ENCODE results near the gene KIF27. TPM values are rescaled to one million over a fixed set of nuclear protein-coding genes. Genes with fewer than 3 reads are reported as not detected.
"Not testable (repeated sequence)": the region's sequence is repeated elsewhere in the genome, so short reads cannot be mapped to it uniquely, and the experiment has no call there.

The KIF27 gene
- total and polyA plus RNA-seq, 9 donors = 5.5 to 8.3 (median 6.6) TPM

DNA sequence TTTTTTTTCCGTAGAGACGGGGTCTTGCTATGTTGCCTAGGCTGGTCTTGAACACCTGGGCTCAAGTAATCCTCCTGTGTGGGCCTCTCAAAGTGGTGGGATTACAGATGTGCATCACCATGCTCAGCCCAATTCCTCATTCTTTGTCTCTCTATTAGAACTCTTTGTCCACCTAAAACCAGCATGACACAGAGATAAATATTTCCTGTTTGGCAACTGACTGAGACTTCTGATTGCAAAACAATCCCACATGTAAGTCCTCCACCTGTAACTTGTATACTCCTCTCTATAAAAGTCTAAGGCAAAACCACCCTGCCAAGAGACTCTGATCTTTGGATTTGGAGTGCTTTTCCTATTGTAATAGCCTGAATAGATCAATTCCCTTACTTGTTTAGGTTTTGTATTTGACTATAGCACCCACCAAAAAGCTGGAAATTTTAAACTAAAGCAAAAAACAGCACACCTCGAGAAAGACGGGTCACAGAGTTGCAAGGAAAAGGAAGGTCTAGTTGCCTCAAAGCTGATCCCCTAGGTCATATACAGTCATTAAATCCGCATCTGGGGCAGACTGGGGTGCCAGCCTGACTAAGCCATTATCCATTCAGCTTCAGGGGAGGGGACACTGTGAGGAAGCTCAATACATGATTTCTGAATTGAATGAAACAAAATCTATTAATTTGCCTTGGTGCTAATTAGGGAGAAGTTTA, 13.5 kb upstream of the KIF27 start:
- Histone ChIP-seq H3K27ac (ENCODE audit: low read length) (no peak overlapping the region), H3K4me1 (ENCODE audit: control insufficient read depth, insufficient read depth, low read length) (peaks cover 2% of the 10 kb centered on the region), H3K4me3 (ENCODE audit: low read length) (no peak overlapping the region), H3K36me3 (ENCODE audit: control insufficient read depth, insufficient read depth, low read length) (peaks cover 5% of the 10 kb centered on the region), H3K27me3 (ENCODE audit: control insufficient read depth, insufficient read depth, low read length) (no peaks in the 10 kb centered on the region), H3K9me3 (replicated peaks; ENCODE audit: control insufficient read depth, low read depth, low read length) (no peaks in the 10 kb centered on the region)
- WGBS (ENCODE audit: insufficient coverage) = no CpG with 5 or more reads among the region's 5 CpGs
- no peak for DNase-seq

GRCh38 chr9:83933790-83934189, 12.6 kb upstream of the KIF27 start:
- Histone ChIP-seq H3K27ac (ENCODE audit: low read length) (no peak overlapping the region), H3K9me3 (replicated peaks; ENCODE audit: control insufficient read depth, low read depth, low read length) (no peaks in the 10 kb centered on the region), H3K36me3 (ENCODE audit: control insufficient read depth, insufficient read depth, low read length) (peaks cover 2% of the 10 kb centered on the region), H3K4me1 (ENCODE audit: control insufficient read depth, insufficient read depth, low read length) (peaks cover 2% of the 10 kb centered on the region), H3K4me3 (ENCODE audit: low read length) (no peak overlapping the region), H3K27me3 (ENCODE audit: control insufficient read depth, insufficient read depth, low read length) (no peaks in the 10 kb centered on the region)
- no peak for DNase-seq
- no CpG with 5 or more reads among the region's 3 CpGs for WGBS (ENCODE audit: insufficient coverage)

- Histone ChIP-seq H3K4me3 (ENCODE audit: low read length) (no peak overlapping the region), H3K27me3 (ENCODE audit: control insufficient read depth, insufficient read depth, low read length) (no peaks in the 10 kb centered on the region), H3K4me1 (ENCODE audit: control insufficient read depth, insufficient read depth, low read length) (peaks cover 2% of the 10 kb centered on the region), H3K27ac (ENCODE audit: low read length) (no peak overlapping the region), H3K9me3 (replicated peaks; ENCODE audit: control insufficient read depth, low read depth, low read length) (no peaks in the 10 kb centered on the region), H3K36me3 (ENCODE audit: control insufficient read depth, insufficient read depth, low read length) (no peaks in the 10 kb centered on the region)
- DNase-seq = no peak
- no CpG with 5 or more reads among the region's 5 CpGs for WGBS (ENCODE audit: insufficient coverage)
Observed at GRCh38 chr9:83932851-83933250, 11.6 kb upstream of the KIF27 start.

DNA sequence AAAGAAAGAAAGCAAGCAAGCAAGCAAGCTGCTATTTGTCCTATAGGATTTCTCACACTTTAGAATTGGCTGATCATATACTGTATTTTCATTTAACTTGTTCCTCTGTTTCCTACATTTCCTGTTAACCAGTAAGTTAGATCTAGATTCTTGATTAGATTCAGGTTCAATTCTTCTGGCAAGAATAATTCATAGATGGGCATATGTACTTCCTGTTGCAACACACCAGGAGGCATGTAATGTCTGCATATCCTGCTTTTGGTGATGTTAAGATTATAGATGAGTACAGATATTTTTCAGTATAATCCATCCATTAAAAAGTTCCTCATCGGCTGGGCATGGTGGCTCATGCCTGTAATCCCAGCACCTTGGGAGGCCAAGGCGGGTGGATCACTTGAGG, 10.8 kb upstream of the KIF27 start:
- Histone ChIP-seq H3K4me3 (ENCODE audit: low read length) (no peak overlapping the region), H3K27me3 (ENCODE audit: control insufficient read depth, insufficient read depth, low read length) (no peaks in the 10 kb centered on the region), H3K9me3 (replicated peaks; ENCODE audit: control insufficient read depth, low read depth, low read length) (no peaks in the 10 kb centered on the region), H3K27ac (ENCODE audit: low read length) (no peak overlapping the region), H3K36me3 (ENCODE audit: control insufficient read depth, insufficient read depth, low read length) (no peaks in the 10 kb centered on the region), H3K4me1 (ENCODE audit: control insufficient read depth, insufficient read depth, low read length) (peaks cover 2% of the 10 kb centered on the region)
- WGBS (ENCODE audit: insufficient coverage) = no CpG with 5 or more reads among the region's 2 CpGs
- DNase-seq = no peak

DNA sequence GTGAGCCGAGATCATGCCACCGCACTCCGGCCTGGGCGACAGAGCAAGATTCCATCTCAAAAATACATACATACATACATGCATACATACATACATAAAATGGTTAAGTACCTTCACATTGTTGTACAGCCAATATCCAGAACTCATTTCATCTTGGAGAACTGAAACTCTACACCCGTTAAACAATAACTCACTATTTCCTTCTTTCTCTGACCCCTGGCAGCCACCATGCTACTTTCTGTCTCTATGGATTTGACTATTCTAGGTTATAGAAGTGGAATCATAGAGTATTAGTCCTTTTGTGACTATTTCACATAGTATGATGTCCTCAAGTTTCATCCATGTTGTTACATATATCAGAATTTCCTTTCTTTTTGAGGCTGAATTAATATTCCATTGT, 9.6 kb upstream of the KIF27 start:
- Histone ChIP-seq H3K4me1 (ENCODE audit: control insufficient read depth, insufficient read depth, low read length) (peaks cover 2% of the 10 kb centered on the region), H3K27ac (ENCODE audit: low read length) (no peak overlapping the region), H3K9me3 (replicated peaks; ENCODE audit: control insufficient read depth, low read depth, low read length) (no peaks in the 10 kb centered on the region), H3K27me3 (ENCODE audit: control insufficient read depth, insufficient read depth, low read length) (no peaks in the 10 kb centered on the region), H3K4me3 (ENCODE audit: low read length) (no peak overlapping the region), H3K36me3 (ENCODE audit: control insufficient read depth, insufficient read depth, low read length) (no peaks in the 10 kb centered on the region)
- 64% methylated on average over 4 of the region's 5 CpGs for WGBS (ENCODE audit: insufficient coverage)
- no peak for DNase-seq

- no CpG with 5 or more reads among the region's 1 CpG for WGBS (ENCODE audit: insufficient coverage)
- Histone ChIP-seq H3K4me3 (ENCODE audit: low read length) (no peak overlapping the region), H3K9me3 (replicated peaks; ENCODE audit: control insufficient read depth, low read depth, low read length) (no peaks in the 10 kb centered on the region), H3K27ac (ENCODE audit: low read length) (no peak overlapping the region), H3K36me3 (ENCODE audit: control insufficient read depth, insufficient read depth, low read length) (no peaks in the 10 kb centered on the region), H3K4me1 (ENCODE audit: control insufficient read depth, insufficient read depth, low read length) (no peaks in the 10 kb centered on the region), H3K27me3 (ENCODE audit: control insufficient read depth, insufficient read depth, low read length) (no peaks in the 10 kb centered on the region)
- DNase-seq = no peak
Observed at GRCh38 chr9:83927591-83927990, 6.4 kb upstream of the KIF27 start.

- Histone ChIP-seq H3K36me3 (ENCODE audit: control insufficient read depth, insufficient read depth, low read length) (no peaks in the 10 kb centered on the region), H3K27me3 (ENCODE audit: control insufficient read depth, insufficient read depth, low read length) (no peaks in the 10 kb centered on the region), H3K4me3 (ENCODE audit: low read length) (peak overlapping the region; percentile 71), H3K4me1 (ENCODE audit: control insufficient read depth, insufficient read depth, low read length) (peaks cover 5% of the 10 kb centered on the region), H3K9me3 (replicated peaks; ENCODE audit: control insufficient read depth, low read depth, low read length) (no peaks in the 10 kb centered on the region), H3K27ac (ENCODE audit: low read length) (peak overlapping the region; percentile 93)
- peak; percentile 76 for DNase-seq
- WGBS (ENCODE audit: insufficient coverage) = 1% methylated on average over 14 of the region's 16 CpGs
Observed at GRCh38 chr9:83920469-83920926, 734 bp downstream of the KIF27 start.

GRCh38 chr9:83919111-83919510, 2.1 kb downstream of the KIF27 start:
- H3K4me3 ChIP-seq (ENCODE audit: low read length) = no peak overlapping the region
- no peaks in the 10 kb centered on the region for H3K27me3 ChIP-seq (ENCODE audit: control insufficient read depth, insufficient read depth, low read length)
- no peak for DNase-seq
- peaks cover 5% of the 10 kb centered on the region for H3K4me1 ChIP-seq (ENCODE audit: control insufficient read depth, insufficient read depth, low read length)
- no peaks in the 10 kb centered on the region for H3K36me3 ChIP-seq (ENCODE audit: control insufficient read depth, insufficient read depth, low read length)
- H3K9me3 ChIP-seq (replicated peaks; ENCODE audit: control insufficient read depth, low read depth, low read length) = no peaks in the 10 kb centered on the region
- no peak overlapping the region for H3K27ac ChIP-seq (ENCODE audit: low read length)
- no CpG with 5 or more reads among the region's 1 CpG for WGBS (ENCODE audit: insufficient coverage)

DNA sequence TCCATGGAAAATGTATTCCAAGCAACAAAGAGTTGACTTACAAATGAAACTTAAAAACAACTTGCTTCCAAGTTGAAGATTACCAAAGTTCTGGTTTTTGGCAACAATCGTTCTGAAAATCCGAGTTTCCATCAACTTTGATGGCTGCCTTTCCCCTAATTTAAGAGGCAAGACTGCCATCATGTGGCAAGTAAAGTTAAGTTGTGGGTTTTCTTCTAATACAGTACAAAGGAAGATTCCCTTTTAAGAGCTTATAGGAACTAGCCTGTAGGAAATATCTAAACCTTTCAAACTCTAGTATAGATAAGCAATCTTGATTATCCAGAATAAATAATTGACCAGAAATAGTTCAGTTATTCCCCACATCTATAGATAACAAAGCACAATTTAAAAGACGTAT, 9.0 kb downstream of the KIF27 start:
- H3K4me1 ChIP-seq (ENCODE audit: control insufficient read depth, insufficient read depth, low read length); H3K9me3 ChIP-seq (replicated peaks; ENCODE audit: control insufficient read depth, low read depth, low read length); H3K36me3 ChIP-seq (ENCODE audit: control insufficient read depth, insufficient read depth, low read length); H3K27me3 ChIP-seq (ENCODE audit: control insufficient read depth, insufficient read depth, low read length); H3K27ac ChIP-seq (ENCODE audit: low read length); H3K4me3 ChIP-seq (ENCODE audit: low read length): not testable (repeated sequence)
- WGBS (ENCODE audit: insufficient coverage) = no CpG with 5 or more reads among the region's 3 CpGs
- peak; percentile 48 for DNase-seq

DNA sequence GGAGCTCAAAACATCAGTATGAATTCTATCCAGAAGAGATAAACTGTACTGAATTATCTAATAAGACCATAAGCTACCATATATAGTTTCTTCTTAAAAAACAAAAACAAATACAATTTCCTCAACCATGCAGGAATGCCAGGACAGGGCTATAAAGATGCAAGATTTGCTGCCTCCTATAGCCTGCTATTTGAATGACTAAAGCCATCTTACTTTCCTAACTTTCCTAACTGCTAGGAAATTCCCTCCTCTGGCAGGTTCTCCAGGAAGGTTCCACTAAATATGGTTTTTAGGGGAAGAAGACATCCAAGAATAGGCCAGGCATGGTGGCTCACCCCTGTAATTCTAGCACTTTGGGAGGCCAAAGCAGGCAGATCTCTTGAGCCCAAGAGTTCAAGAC, 15.1 kb downstream of the KIF27 start:
- H3K36me3 ChIP-seq (ENCODE audit: control insufficient read depth, insufficient read depth, low read length) = peaks cover 7% of the 10 kb centered on the region
- DNase-seq = no peak
- H3K4me1 ChIP-seq (ENCODE audit: control insufficient read depth, insufficient read depth, low read length) = no peaks in the 10 kb centered on the region
- no peaks in the 10 kb centered on the region for H3K9me3 ChIP-seq (replicated peaks; ENCODE audit: control insufficient read depth, low read depth, low read length)
- no peak overlapping the region for H3K27ac ChIP-seq (ENCODE audit: low read length)
- no peaks in the 10 kb centered on the region for H3K27me3 ChIP-seq (ENCODE audit: control insufficient read depth, insufficient read depth, low read length)
- no peak overlapping the region for H3K4me3 ChIP-seq (ENCODE audit: low read length)

GRCh38 chr9:83900615-83901014, 20.6 kb downstream of the KIF27 start:
- not testable (repeated sequence) for H3K9me3 ChIP-seq (replicated peaks; ENCODE audit: control insufficient read depth, low read depth, low read length); H3K36me3 ChIP-seq (ENCODE audit: control insufficient read depth, insufficient read depth, low read length); H3K4me1 ChIP-seq (ENCODE audit: control insufficient read depth, insufficient read depth, low read length); H3K27ac ChIP-seq (ENCODE audit: low read length); DNase-seq; H3K4me3 ChIP-seq (ENCODE audit: low read length); H3K27me3 ChIP-seq (ENCODE audit: control insufficient read depth, insufficient read depth, low read length)
- WGBS (ENCODE audit: insufficient coverage) = no CpG with 5 or more reads among the region's 5 CpGs
